Natural killer cell (primary cell): ENCODE measurements around the gene ABCC8. TPM values are rescaled to one million over a fixed set of nuclear protein-coding genes. Genes with fewer than 3 reads are reported as not detected.

Experiments used
- ATAC-seq, 3 donors: fragments of 150-1000 bp in 2 of 3; fragments of 200-7000 bp in 1 of 3; cut with Tn5 transposase; 1 replicate in 1 of 3; 2 replicates in 2 of 3; pipeline ENCODE4 v1.10.0; 2021; ENCODE audit warnings: mild to moderate bottlenecking in 2 of 3, moderate library complexity in 2 of 3
- DNase-seq, 2 donors: peaks; one replicate each; pipeline versions ENCODE4 v3.0.0 to v3.0.0-alpha.2; 2013 to 2021; ENCODE audit warnings: mixed read lengths in 1 of 2
- H3K27ac ChIP-seq: one replicate; pipeline ENCODE4 v1.5.1; 2013; ENCODE audit warnings: mild to moderate bottlenecking, low read length
- H3K27me3 ChIP-seq: one replicate; pipeline ENCODE4 v1.6.1; 2013; ENCODE audit warnings: low read length; ENCODE audit not compliant: control insufficient read depth, insufficient read depth
- H3K36me3 ChIP-seq: one replicate; pipeline ENCODE4 v1.6.1; 2013; ENCODE audit warnings: low read length; ENCODE audit not compliant: control insufficient read depth, insufficient read depth
- H3K4me1 ChIP-seq: one replicate; pipeline ENCODE4 v1.6.1; 2013; ENCODE audit warnings: low read length; ENCODE audit not compliant: control insufficient read depth, insufficient read depth
- H3K4me3 ChIP-seq: one replicate; pipeline ENCODE4 v1.5.1; 2013; ENCODE audit warnings: low read length
- H3K9me3 ChIP-seq: one replicate; pipeline ENCODE4 v1.6.1; 2013; ENCODE audit warnings: low read length; ENCODE audit not compliant: control insufficient read depth, insufficient read depth
- H3K27ac Mint-ChIP-seq, 2 donors: one replicate each; pipeline ENCODE4 v1.8.0; 2022; ENCODE audit warnings: mild to moderate bottlenecking in 2 of 2, mixed read lengths in 2 of 2, moderate library complexity in 1 of 2
- H3K27me3 Mint-ChIP-seq, 2 donors: one replicate each; pipeline ENCODE4 v1.8.0; 2022; ENCODE audit warnings: low read depth in 2 of 2, mixed read lengths in 2 of 2
- H3K36me3 Mint-ChIP-seq: one replicate; pipeline ENCODE4 v1.8.0; 2022; ENCODE audit warnings: mixed read lengths
- H3K4me1 Mint-ChIP-seq, 2 donors: one replicate each; pipeline ENCODE4 v1.8.0; 2022; ENCODE audit warnings: mixed read lengths in 2 of 2
- H3K4me3 Mint-ChIP-seq: one replicate; pipeline ENCODE4 v1.8.0; 2022; ENCODE audit warnings: mild to moderate bottlenecking, moderate library complexity, mixed read lengths
- H3K9me3 Mint-ChIP-seq, 2 donors: one replicate each; pipeline ENCODE4 v1.8.0; 2022; ENCODE audit warnings: mixed read lengths in 2 of 2
- WGBS: methylation state at CpG from one replicate; pipeline ENCODE4 v1.1.7; 2013; ENCODE audit warnings: missing lambda C conversion rate; ENCODE audit not compliant: insufficient coverage; 5-methylcytosine and 5-hydroxymethylcytosine counted together
- intact Hi-C: fragments of 100-400 bp; cut with micrococcal nuclease; formaldehyde crosslinking; loops from one replicate; pipeline ENCODE4 v1.14.2; 2022
- total RNA-seq, 4 donors: library from RNA; stranded (reverse); fragments of 120-200 nt in 1 of 4; gene quantifications; one replicate each; pipeline versions ENCODE4 v1.2.3 to v1.2.4, GENCODE V29; 2013 to 2022
- TF ChIP-seq, protein P1 (sequence below): fragments of 200-600 bp; IDR thresholded peaks from one replicate; pipeline ENCODE4 v1.8.0; 2022; ENCODE audit warnings: antibody characterized with exemption

Gene ABCC8
- total RNA-seq, 3 donors from 2014 or later (not counting 1 experiment from before 2014, with no cell fraction given): not detected

DNA sequence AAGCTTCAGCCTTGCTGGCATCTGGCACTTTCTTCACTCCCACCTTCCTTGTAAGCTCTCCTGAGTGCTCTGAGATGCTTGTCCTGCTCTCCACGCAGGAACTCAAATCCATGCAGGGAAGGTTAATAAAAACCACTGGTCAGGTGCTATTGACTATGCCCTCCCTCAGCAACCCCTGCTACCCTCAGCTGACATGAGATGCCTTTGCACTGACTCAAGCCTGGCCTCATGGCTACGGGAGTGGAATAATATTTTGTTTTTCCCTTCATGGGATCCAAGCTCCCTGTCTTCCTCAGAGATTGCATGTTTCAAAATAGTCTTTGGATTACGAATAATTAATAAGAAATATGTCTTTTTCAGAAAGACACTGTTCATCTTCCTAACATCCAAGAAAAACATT is 31.7 kb upstream of the ABCC8 start:
- no peak for ATAC-seq
- WGBS: 71% methylated on average over 2 of the region's 3 CpGs
- no peaks in the 10 kb centered on the region for H3K4me1 ChIP-seq
- Mint-ChIP-seq H3K4me3 (no peak overlapping the region), H3K27ac (no peak overlapping the region), H3K9me3 (no peaks in the 10 kb centered on the region), H3K27me3 (peaks cover 9% of the 10 kb centered on the region in 2 donors), H3K4me1 (no peaks in the 10 kb centered on the region), H3K36me3 (no peaks in the 10 kb centered on the region)
- H3K36me3 ChIP-seq: no peaks in the 10 kb centered on the region
- no peak overlapping the region for H3K27ac ChIP-seq
- no peak for DNase-seq
- intact Hi-C loops: loop anchor here (10.0 kb wide), 1 partner anchor 564 kb away; no protein-coding TSS in a partner anchor
- no peaks in the 10 kb centered on the region for H3K27me3 ChIP-seq
- H3K9me3 ChIP-seq: no peaks in the 10 kb centered on the region
- H3K4me3 ChIP-seq: no peak overlapping the region
- TF ChIP-seq, protein P1, sequence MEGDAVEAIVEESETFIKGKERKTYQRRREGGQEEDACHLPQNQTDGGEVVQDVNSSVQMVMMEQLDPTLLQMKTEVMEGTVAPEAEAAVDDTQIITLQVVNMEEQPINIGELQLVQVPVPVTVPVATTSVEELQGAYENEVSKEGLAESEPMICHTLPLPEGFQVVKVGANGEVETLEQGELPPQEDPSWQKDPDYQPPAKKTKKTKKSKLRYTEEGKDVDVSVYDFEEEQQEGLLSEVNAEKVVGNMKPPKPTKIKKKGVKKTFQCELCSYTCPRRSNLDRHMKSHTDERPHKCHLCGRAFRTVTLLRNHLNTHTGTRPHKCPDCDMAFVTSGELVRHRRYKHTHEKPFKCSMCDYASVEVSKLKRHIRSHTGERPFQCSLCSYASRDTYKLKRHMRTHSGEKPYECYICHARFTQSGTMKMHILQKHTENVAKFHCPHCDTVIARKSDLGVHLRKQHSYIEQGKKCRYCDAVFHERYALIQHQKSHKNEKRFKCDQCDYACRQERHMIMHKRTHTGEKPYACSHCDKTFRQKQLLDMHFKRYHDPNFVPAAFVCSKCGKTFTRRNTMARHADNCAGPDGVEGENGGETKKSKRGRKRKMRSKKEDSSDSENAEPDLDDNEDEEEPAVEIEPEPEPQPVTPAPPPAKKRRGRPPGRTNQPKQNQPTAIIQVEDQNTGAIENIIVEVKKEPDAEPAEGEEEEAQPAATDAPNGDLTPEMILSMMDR: no peak

- no peak for DNase-seq
- no peaks in the 10 kb centered on the region for H3K27me3 ChIP-seq
- H3K27ac ChIP-seq: no peak overlapping the region
- Mint-ChIP-seq H3K36me3 (no peaks in the 10 kb centered on the region), H3K4me1 (no peaks in the 10 kb centered on the region), H3K27me3 (peaks cover 6 to 8% of the 10 kb centered on the region in 2 donors), H3K4me3 (no peak overlapping the region), H3K27ac (no peak overlapping the region), H3K9me3 (no peaks in the 10 kb centered on the region)
- H3K36me3 ChIP-seq: no peaks in the 10 kb centered on the region
- H3K9me3 ChIP-seq: no peaks in the 10 kb centered on the region
- ATAC-seq: no peak
- 94% methylated on average over 2 of the region's 2 CpGs for WGBS
- H3K4me1 ChIP-seq: no peaks in the 10 kb centered on the region
- TF ChIP-seq, protein P1: no peak
- no peak overlapping the region for H3K4me3 ChIP-seq
- intact Hi-C loops: loop anchor here (10.0 kb wide), 1 partner anchor 563 kb away; no protein-coding TSS in a partner anchor
These were observed 31.1 kb upstream of the ABCC8 start for GRCh38 chr11:17507773-17508172.

GRCh38 chr11:17506942-17507341 is 30.3 kb upstream of the ABCC8 start:
- no peaks in the 10 kb centered on the region for H3K4me1 Mint-ChIP-seq
- ATAC-seq: no peak
- 38% methylated on average over 3 of the region's 3 CpGs for WGBS
- H3K27ac Mint-ChIP-seq: no peak overlapping the region
- Histone ChIP-seq H3K27ac (no peak overlapping the region), H3K36me3 (no peaks in the 10 kb centered on the region), H3K9me3 (no peaks in the 10 kb centered on the region), H3K27me3 (no peaks in the 10 kb centered on the region), H3K4me1 (no peaks in the 10 kb centered on the region), H3K4me3 (no peak overlapping the region)
- no peak for DNase-seq
- intact Hi-C loops: loop anchor here (10.0 kb wide), 1 partner anchor 562 kb away; no protein-coding TSS in a partner anchor
- no peaks in the 10 kb centered on the region for H3K36me3 Mint-ChIP-seq
- no peaks in the 10 kb centered on the region for H3K9me3 Mint-ChIP-seq
- TF ChIP-seq, protein P1: no peak
- H3K27me3 Mint-ChIP-seq: peaks cover 3 to 5% of the 10 kb centered on the region in 2 donors
- H3K4me3 Mint-ChIP-seq: no peak overlapping the region

DNA sequence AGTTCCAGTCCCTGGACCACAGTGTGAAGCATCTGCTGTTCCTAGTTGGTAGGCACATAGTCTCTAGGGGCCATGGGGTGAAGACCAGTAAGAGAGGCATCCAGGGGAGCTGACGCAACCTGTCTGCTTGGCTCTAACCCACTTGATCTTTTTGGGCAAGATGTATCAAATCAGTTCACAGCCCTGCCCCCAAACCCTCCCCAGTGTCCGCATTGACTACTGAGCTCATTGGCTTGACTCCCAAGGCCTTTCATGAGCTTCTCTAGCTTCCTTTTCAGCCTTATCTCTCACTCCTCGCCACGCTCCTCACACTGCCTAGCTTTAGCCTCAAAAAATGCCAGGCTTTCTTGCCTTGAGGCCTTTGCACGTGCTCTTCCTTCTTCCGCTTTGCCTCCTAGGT is 29.7 kb upstream of the ABCC8 start:
- Mint-ChIP-seq H3K27ac (no peak overlapping the region), H3K27me3 (no peaks in the 10 kb centered on the region), H3K4me1 (no peaks in the 10 kb centered on the region), H3K9me3 (no peaks in the 10 kb centered on the region), H3K4me3 (no peak overlapping the region), H3K36me3 (no peaks in the 10 kb centered on the region)
- TF ChIP-seq, protein P1: no peak
- no peak for ATAC-seq
- no peak overlapping the region for H3K4me3 ChIP-seq
- WGBS: 86% methylated on average over 6 of the region's 6 CpGs
- no peak for DNase-seq
- intact Hi-C loops: loop anchor here (10.0 kb wide), 1 partner anchor 562 kb away; no protein-coding TSS in a partner anchor
- H3K4me1 ChIP-seq: no peaks in the 10 kb centered on the region
- no peaks in the 10 kb centered on the region for H3K36me3 ChIP-seq
- H3K9me3 ChIP-seq: no peaks in the 10 kb centered on the region
- no peaks in the 10 kb centered on the region for H3K27me3 ChIP-seq
- H3K27ac ChIP-seq: no peak overlapping the region
